GM21381 (cell line): Measurements from ENCODE around the gene MTHFS.

Experiments
- ATAC-seq: cut with Tn5 transposase; IDR thresholded peaks from one replicate; pipeline ENCODE4 v1.9.1; 2021; ENCODE audit warnings: mild to moderate bottlenecking, moderate library complexity; ENCODE audit not compliant: unreplicated experiment

The MTHFS gene

GRCh38 chr15:79881254-79881653 lies 15.6 kb downstream of the MTHFS start:
- no peak for ATAC-seq

- ATAC-seq: no peak
Measured at GRCh38 chr15:79878078-79878705, 18.6 kb downstream of the MTHFS start.

DNA sequence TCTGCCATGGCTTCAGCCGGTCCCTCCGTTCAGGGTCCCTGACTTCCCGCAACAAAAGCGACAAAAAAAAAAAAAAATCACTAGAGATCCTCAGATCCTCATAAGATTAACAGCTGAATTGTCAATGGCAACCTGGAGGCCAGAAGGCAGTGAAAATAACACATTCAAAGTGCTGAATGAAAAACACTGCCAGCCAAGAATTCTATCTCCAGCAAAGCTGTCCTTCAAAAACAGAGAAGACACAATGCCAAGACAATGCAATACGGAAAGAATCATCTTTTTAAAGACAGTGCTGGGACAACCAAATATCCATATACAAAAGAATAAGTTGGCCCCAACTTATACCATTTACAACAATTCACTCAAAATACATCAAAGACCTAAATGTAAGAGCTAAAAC lies 21.6 kb downstream of the MTHFS start:
- ATAC-seq: no peak

DNA sequence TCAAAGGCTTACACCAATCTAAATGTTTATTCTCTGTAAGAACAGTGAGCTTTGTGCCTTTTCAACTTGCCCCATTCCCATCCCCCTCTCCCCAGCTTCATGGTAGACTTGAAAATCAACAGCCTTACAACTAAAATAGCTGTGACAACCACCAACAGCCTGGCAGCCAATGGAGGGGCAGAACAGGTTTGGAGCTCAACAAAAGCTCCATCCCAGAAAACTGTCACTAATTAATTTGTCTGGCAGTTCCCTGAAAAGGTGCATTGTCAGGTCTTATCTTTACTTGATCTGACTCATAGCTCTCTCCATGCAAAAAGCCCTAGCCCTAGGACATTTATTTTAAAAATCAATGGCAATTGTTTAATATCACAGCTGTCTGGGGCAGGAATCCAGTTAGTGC lies 22.6 kb downstream of the MTHFS start:
- no peak for ATAC-seq

GRCh38 chr15:79872358-79873017 lies 24.3 kb downstream of the MTHFS start:
- ATAC-seq: no peak

- ATAC-seq: no peak
Measured at GRCh38 chr15:79868554-79868953, 28.3 kb downstream of the MTHFS start.

DNA sequence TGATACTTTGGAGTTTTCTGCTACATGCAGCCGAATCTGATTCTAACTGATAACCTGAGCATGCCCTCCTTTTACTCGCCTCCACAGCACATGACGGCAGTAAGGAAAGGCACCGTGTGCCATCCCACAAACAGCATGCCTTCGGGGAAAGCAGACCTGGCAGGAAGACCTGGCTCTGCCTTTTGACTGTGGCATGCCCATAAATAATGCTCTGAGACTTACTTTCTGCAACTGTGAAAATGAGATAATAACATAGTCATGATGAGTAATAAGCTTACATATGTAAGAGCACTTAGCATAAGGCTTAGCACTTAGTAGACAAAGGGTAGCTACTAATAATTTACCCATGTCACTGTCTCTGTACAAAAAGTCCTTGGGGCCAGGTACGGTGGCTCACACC lies 32.9 kb downstream of the MTHFS start:
- no peak for ATAC-seq

DNA sequence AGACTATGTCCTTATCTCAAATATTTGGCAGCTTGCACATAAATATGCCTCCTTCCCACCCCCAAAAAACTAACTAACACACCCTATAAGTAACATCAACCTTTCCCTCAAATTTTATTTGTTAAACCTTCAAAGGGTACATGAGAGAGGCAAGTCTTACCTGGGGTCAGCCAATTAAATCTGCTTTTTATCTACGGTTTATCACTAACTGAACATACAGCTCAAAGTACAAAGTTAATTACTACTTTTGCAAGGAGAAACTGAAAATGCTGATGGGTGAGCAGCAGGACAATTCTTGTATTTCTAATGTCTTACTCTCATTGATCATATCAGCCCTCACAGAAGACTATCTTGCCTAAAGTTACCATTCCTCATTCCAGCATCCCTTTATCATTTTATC lies 34.6 kb downstream of the MTHFS start:
- ATAC-seq: no peak

- ATAC-seq: no peak
Measured at GRCh38 chr15:79860661-79861060, 36.2 kb downstream of the MTHFS start.

GRCh38 chr15:79858469-79858868 lies 38.3 kb downstream of the MTHFS start:
- no peak for ATAC-seq

DNA sequence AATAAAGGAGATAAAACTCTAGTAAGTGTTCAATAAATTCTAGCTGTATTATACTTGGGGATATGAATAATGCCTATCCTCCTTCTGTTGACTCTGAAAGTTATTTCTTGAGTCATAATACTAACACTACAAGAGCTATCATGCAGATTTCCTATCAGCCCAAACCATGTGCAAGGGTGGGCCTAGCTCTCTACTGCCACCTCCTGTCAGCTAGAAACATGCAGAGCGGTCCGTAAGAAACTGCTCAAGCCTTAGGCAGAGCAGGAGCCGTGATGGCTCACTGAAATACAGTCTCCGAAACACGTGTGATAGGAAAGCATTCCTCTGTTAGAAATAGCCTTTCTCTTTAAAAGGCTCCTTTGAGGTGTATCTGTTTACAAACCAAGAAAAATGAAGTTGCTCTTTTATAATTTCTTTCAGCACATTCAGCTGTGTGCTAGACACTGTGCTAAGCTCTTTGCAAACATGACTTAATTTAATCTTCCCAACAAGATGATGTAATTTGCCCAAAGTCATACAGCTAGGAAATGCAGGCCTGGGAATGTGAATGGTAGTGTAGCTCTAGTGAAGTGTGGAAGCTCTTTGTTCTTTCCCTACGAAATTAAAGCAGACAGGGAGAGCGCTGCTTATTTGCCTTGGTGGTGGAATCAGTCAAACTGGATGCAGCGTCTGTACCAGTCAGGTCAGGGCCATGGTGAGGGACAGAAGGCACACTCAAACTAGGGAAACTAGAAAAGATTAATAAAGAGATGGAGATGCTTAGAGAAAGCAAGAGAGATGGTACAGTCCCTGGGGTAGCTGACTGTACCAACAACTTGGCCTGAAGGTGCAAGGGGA lies 43.1 kb downstream of the MTHFS start:
- ATAC-seq: no peak

GRCh38 chr15:79849789-79850188 lies 47.0 kb downstream of the MTHFS start:
- no peak for ATAC-seq

GRCh38 chr15:79846539-79846938 lies 50.3 kb downstream of the MTHFS start:
- ATAC-seq: no peak

DNA sequence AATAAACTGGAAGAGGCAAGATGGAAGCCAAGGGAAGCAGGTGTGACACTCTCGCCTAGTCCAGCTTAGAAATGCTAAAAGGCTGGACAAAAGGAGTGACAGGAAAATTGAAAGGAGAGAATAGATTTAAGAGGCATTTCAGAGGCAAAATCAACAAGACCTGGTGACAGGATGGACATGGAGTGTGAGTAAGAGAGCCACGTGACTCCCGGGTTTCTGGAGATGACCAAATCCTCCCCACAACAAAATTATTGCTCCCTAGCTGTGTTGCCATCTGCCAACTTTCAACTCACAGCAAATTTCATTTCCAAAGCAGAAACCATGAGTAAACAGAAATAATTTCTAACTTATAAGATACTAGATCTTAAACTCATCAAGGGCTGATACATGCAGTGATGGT lies 52.6 kb downstream of the MTHFS start:
- ATAC-seq: no peak

DNA sequence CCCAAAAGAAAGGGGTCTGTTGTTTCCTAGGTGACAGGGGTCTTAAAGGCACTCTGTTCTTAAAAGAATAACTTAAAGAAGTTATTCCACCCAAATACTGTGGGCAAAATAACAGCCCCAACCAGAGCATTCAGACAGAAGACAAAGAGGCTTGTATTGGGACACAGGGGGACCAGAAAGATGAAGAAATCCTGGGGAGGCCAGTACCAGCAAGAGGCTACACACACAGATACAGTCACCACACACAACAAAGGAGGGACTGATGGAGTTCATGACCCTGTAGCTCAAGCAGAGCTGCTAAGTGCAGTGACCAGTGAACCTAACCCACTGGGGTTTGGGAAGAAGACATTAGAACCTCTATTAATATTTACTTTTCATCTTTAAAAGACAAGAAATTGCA lies 59.0 kb downstream of the MTHFS start:
- no peak for ATAC-seq

DNA sequence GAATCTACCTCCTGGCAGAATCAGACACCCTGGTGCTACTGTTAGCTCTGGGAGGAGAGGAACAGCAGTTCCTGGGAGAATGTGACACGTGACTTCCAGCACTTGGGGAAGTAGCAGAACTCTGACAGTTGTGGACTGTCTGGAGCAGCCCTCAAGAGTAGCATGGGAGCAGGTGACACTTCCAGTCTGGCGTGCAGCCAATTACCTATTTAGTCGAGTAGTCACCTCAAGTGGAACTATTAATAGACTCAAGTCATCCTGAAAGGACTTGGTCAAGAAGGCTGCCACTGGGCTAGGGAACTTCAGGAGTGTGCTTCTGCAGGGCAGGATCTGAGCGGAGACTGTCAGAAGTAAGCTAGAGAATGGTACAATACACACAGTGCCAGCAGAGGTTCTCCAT lies 62.3 kb downstream of the MTHFS start:
- no peak for ATAC-seq

- no peak for ATAC-seq
Measured at GRCh38 chr15:79832367-79833120, 64.3 kb downstream of the MTHFS start.

DNA sequence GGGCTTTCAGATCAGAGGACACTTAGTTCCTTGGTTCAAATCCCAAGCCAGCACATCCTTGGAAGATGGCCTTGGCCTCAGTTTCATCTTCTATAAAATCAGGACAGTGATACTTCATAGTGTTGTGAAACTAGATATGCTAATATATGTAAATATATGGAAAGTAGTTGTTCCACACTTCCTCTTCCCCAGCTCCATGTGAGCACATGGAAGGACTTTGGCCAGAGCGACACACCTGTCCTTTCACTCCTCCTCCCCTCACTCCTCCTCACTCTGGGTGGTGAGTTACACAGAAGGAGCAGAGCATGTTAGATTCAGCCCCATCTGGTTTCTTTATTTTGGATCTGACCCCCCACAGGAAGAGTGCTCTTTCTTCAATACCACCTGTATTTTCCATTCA lies 65.2 kb downstream of the MTHFS start:
- no peak for ATAC-seq

DNA sequence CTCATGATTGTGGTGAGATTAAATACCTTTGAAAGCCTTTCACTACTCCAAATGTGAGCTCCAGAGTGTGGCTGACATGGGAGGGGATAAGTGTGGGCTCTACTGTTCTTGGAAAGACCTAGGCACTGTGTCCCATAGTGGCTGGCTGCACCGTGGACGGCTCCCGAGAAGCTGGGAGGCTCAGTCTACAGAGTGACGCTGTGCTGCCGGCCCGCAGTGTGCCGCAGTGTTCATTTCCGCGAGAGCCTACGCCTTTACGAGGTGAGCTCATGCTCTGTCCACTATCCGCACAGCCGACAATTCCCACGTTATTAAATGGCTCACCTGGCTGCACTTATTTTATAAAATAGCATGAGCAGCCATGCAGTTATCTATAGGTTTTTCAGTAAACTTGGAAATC lies 66.9 kb downstream of the MTHFS start:
- ATAC-seq: no peak

DNA sequence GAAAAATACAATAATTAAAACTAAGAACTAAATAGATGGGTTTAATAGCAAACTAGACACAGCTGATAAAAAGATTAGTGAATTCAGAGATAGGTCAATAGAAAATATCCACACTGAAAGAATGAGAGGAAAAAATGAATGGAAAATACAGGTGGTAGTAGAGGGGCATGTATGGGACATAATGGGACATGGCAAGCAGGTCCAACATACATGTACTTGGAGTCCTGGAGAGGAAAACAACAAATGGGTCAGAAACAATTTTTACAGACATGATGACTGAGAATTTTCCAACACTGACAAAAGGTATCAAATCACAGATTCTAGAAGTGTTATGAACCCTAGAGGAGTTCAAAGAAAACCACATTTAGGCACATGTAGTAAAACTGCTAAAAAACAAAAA lies 68.4 kb downstream of the MTHFS start:
- no peak for ATAC-seq

DNA sequence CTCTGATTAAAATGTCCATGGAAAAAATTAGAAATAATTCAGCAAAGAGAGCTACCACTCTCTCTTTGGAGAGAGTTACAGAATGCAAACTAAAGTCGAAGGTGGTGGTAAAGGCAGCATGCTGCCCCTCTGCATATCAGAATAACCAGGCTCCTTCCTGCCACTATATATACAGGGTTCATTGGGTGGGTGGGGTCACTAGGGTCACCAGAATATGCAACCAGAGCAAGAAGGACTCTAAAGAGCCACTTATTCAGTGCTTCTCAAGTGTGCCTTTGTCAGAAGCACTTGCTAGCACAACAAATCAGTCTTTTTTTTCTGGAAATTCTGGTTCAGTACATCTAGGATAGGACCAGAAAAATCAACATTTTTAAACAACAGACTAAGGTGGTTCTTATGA lies 70.0 kb downstream of the MTHFS start:
- no peak for ATAC-seq
